Activated CD4-positive, alpha-beta T cell treated with anti-CD3 and anti-CD28 coated beads, Interleukin-2, amount 10 ng/mL, durations not matched to agents 7 days and 5 days (primary cell): ENCODE measurements around the gene OR8D1. TPM values are rescaled to one million over a fixed set of nuclear protein-coding genes. Genes with fewer than 3 reads are reported as not detected.

ENCODE experiments used
- CTCF ChIA-PET: fragments of 350-600 bp; sonication (Branson Sonifier 250); formaldehyde crosslinking; loops from one replicate; lab custom pipeline; 2021; ENCODE audit warnings: antibody characterized with exemption; lab: Charles Lee
- POLR2A ChIA-PET: fragments of 350-600 bp; sonication (Branson Sonifier 250); formaldehyde crosslinking; loops from one replicate; lab custom pipeline; 2021; ENCODE audit warnings: antibody characterized with exemption; lab: Charles Lee
- DNase-seq: peaks from one replicate; pipeline ENCODE4 v3.0.0-alpha.2; 2020
- H3K27ac Mint-ChIP-seq: one replicate; pipeline ENCODE4 v1.8.0; 2021; ENCODE audit warnings: mild to moderate bottlenecking, moderate library complexity, mixed read lengths
- H3K27me3 Mint-ChIP-seq: one replicate; pipeline ENCODE4 v1.8.0; 2021; ENCODE audit warnings: mixed read lengths
- H3K36me3 Mint-ChIP-seq: one replicate; pipeline ENCODE4 v1.8.0; 2021; ENCODE audit warnings: low read depth, mixed read lengths
- H3K4me1 Mint-ChIP-seq: one replicate; pipeline ENCODE4 v1.8.0; 2021; ENCODE audit warnings: mixed read lengths
- H3K4me3 Mint-ChIP-seq: one replicate; pipeline ENCODE4 v1.8.0; 2021; ENCODE audit warnings: mild to moderate bottlenecking, moderate library complexity, mixed read lengths
- H3K9me3 Mint-ChIP-seq: one replicate; pipeline ENCODE4 v1.8.0; 2021; ENCODE audit warnings: mixed read lengths
- total RNA-seq, 2 experiments: library from RNA; stranded (reverse); gene quantifications; one replicate each; pipeline ENCODE4 v1.2.3, GENCODE V29; 2021

Gene OR8D1
- not detected for total RNA-seq

- no peaks in the 10 kb centered on the region for H3K36me3 Mint-ChIP-seq
- H3K27me3 Mint-ChIP-seq = peaks cover 2% of the 10 kb centered on the region
- no peak for DNase-seq
- CTCF ChIA-PET = no interaction called here
- H3K4me3 Mint-ChIP-seq = no peak within 1 kb of the TSS
- POLR2A ChIA-PET = no interaction called here
- H3K4me1 Mint-ChIP-seq = no peaks in the 10 kb centered on the region
- no peaks in the 10 kb centered on the region for H3K9me3 Mint-ChIP-seq
- H3K27ac Mint-ChIP-seq = no peak within 1 kb of the TSS
Measured at GRCh38 chr11:124313849-124314248, at the start of gene OR8D1. TSS of gene OR8D1 (minus strand) at chr11:124313949. CDS start at chr11:124310766, 3,183 bp downstream.

DNA sequence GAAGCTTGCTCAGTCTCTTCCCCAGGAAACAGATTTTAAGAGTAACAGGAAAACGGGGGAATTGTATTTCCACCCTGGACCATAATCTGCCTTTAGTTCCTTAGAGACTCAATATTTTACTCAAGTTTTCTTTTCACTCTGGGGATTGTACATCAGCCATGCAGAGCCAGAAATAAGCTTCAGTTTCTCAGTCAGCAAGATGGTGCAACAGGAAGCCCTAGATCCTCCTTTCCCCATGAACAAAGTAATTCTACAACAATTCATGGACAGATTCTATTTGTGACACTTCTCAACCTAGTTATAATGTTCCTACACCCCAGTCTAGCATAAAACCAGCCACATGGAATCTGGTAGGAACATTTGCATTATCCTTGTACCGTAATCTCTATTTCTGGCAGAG is 45.8 kb upstream of the OR8D1 start:
- H3K27me3 Mint-ChIP-seq = no peaks in the 10 kb centered on the region
- POLR2A ChIA-PET = no interaction called here
- H3K36me3 Mint-ChIP-seq = no peaks in the 10 kb centered on the region
- no peak for DNase-seq
- H3K4me1 Mint-ChIP-seq = no peaks in the 10 kb centered on the region
- H3K9me3 Mint-ChIP-seq = no peaks in the 10 kb centered on the region
- H3K27ac Mint-ChIP-seq = no peak overlapping the region
- no peak overlapping the region for H3K4me3 Mint-ChIP-seq
- CTCF ChIA-PET = no interaction called here

GRCh38 chr11:124346311-124346955 is 32.7 kb upstream of the OR8D1 start:
- ChIA-PET CTCF (no interaction called here), POLR2A (no interaction called here)
- DNase-seq = no peak
- Mint-ChIP-seq H3K9me3 (no peaks in the 10 kb centered on the region), H3K4me3 (no peak overlapping the region), H3K27me3 (no peaks in the 10 kb centered on the region), H3K36me3 (no peaks in the 10 kb centered on the region), H3K4me1 (no peaks in the 10 kb centered on the region), H3K27ac (no peak overlapping the region)

DNA sequence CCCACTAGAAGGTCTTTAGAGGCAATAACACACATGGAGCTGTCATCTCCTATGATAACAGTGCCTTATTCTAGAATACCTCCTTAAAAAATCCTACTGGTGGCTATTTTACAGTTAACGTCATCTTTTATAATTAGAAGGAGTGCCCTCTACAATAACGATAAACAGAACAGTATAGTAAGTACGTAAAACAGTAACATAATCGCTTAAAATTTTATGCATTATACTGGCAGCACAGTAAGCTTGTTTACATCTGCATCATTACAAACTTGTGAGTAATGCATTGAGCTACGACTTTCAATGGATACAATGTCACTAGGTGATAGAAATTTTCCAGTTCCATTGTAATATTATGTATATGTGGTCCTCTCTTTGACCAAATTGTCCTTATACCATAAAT is 30.6 kb upstream of the OR8D1 start:
- CTCF ChIA-PET = no interaction called here
- Mint-ChIP-seq H3K27ac (no peak overlapping the region), H3K9me3 (no peaks in the 10 kb centered on the region)

GRCh38 chr11:124340142-124340447 is 26.3 kb upstream of the OR8D1 start:
- no peak overlapping the region for H3K4me3 Mint-ChIP-seq
- H3K27ac Mint-ChIP-seq = no peak overlapping the region
- no peaks in the 10 kb centered on the region for H3K4me1 Mint-ChIP-seq
- no peaks in the 10 kb centered on the region for H3K27me3 Mint-ChIP-seq
- no peaks in the 10 kb centered on the region for H3K9me3 Mint-ChIP-seq
- ChIA-PET CTCF (no interaction called here), POLR2A (no interaction called here)
- H3K36me3 Mint-ChIP-seq = no peaks in the 10 kb centered on the region
- DNase-seq = no peak

More for the DNA sequence above, 30.6 kb upstream of the OR8D1 start:
- no peaks in the 10 kb centered on the region for H3K27me3 Mint-ChIP-seq
- H3K36me3 Mint-ChIP-seq = no peaks in the 10 kb centered on the region
- no peaks in the 10 kb centered on the region for H3K4me1 Mint-ChIP-seq
- no peak for DNase-seq
- H3K4me3 Mint-ChIP-seq = no peak overlapping the region
- POLR2A ChIA-PET = no interaction called here

DNA sequence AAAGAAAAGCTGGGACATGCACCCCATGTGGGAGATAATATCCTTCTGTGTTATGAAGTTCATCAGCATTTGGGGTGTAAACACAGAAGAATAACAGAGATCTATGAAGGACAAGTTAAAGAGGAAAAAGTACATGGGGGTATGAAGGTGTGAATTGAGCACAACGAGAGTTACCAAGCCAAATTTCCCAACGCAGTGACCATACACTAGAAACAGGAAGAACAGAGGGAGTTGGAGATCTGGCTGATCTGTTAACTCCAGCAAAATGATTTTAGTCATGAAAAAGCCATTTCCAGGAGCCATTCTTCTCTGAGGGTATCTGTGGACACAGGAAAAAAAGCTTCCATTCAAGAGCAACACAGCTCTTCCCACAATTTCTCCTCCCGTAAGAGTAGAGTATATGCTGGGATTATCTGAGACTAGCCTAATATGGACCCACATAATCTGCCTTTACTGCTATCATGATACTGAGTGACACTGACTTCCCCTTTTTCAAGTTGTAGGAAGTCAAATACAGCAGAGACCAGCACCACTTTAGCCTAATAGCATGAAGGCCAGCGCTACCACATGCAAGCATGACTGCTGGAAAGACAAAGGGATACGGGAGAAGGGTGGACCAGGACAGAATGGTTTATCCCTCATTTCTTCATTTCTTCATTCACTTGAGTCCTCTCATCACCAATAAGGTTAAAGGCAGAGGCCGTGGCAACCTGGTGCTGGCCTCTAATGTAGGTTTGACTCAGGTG is 25.8 kb upstream of the OR8D1 start:
- Mint-ChIP-seq H3K27me3 (no peaks in the 10 kb centered on the region), H3K4me3 (no peak overlapping the region), H3K9me3 (no peaks in the 10 kb centered on the region), H3K27ac (no peak overlapping the region), H3K4me1 (no peaks in the 10 kb centered on the region), H3K36me3 (no peaks in the 10 kb centered on the region)
- POLR2A ChIA-PET = no interaction called here
- no peak for DNase-seq
- CTCF ChIA-PET = interaction anchor here (1.4 kb wide), 1 partner anchor 14 kb away, joined by 4 read pairs; no protein-coding TSS in a partner anchor

GRCh38 chr11:124331873-124332272 is 18.1 kb upstream of the OR8D1 start:
- no peaks in the 10 kb centered on the region for H3K9me3 Mint-ChIP-seq
- peaks cover 9% of the 10 kb centered on the region for H3K27me3 Mint-ChIP-seq
- H3K4me1 Mint-ChIP-seq = peaks cover 10% of the 10 kb centered on the region
- POLR2A ChIA-PET = no interaction called here
- H3K36me3 Mint-ChIP-seq = no peaks in the 10 kb centered on the region
- H3K4me3 Mint-ChIP-seq = no peak overlapping the region
- CTCF ChIA-PET = no interaction called here
- DNase-seq = no peak
- no peak overlapping the region for H3K27ac Mint-ChIP-seq

DNA sequence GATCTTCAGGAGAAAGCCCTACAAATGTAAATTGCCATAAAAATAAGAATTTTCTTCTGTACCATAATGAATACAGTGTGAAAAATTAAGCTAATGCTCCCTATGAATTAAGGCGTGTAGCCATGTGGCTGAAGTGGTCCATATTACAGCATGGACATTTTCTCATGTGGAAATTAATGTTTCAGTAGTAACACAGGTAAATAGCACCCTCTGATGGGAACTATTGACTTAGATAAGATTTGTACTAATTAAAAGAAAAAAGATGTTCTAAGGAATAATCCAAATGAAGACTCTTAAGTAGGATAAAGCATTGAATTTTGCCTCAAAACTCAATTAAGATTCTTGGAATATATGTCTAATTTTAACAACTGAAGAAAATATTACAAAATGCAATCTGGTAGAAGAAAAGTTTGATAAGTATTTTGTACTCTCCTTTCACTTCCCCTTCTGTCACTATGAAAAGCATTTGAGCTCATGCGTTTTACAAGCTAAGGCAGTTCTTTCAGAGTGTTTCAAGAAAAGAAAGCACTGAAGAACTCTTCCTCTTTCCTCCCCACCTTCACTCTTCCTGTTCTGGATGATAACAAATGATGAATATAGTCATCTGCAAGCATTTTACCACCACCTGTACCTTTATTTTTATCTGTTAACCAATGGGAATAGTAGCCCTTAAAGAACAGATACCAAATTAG is 16.2 kb upstream of the OR8D1 start:
- H3K27me3 Mint-ChIP-seq = peaks cover 14% of the 10 kb centered on the region
- ChIA-PET CTCF (no interaction called here), POLR2A (no interaction called here)
- peaks cover 10% of the 10 kb centered on the region for H3K4me1 Mint-ChIP-seq
- no peaks in the 10 kb centered on the region for H3K9me3 Mint-ChIP-seq
- H3K27ac Mint-ChIP-seq = no peak overlapping the region
- DNase-seq = no peak
- H3K4me3 Mint-ChIP-seq = no peak overlapping the region
- H3K36me3 Mint-ChIP-seq = no peaks in the 10 kb centered on the region

DNA sequence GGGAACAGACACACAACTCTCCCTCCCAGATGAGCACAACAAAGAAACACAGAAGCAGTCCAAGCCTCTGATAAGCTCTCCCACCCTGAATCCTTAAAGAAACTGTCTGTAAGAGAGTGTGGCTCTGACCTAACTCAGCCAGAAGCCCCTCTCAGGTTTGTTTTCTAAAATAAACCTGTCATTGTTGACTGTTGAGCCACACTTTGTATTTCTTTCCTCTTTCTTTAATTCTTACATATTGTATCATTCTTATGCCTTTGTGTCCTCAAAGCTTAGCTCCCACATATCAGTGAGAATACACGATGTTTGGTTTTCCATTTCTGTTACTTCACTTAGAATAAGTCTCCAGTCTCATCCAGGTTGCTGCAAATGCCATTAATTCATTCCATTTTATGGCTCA is 14.0 kb upstream of the OR8D1 start:
- Mint-ChIP-seq H3K36me3 (no peaks in the 10 kb centered on the region), H3K4me3 (no peak overlapping the region), H3K27me3 (peaks cover 15% of the 10 kb centered on the region), H3K9me3 (no peaks in the 10 kb centered on the region), H3K4me1 (peaks cover 10% of the 10 kb centered on the region), H3K27ac (no peak overlapping the region)
- CTCF ChIA-PET = no interaction called here
- POLR2A ChIA-PET = no interaction called here
- no peak for DNase-seq

- no peak overlapping the region for H3K27ac Mint-ChIP-seq
- POLR2A ChIA-PET = no interaction called here
- H3K9me3 Mint-ChIP-seq = no peaks in the 10 kb centered on the region
- CTCF ChIA-PET = no interaction called here
- H3K4me1 Mint-ChIP-seq = no peaks in the 10 kb centered on the region
- no peak for DNase-seq
- H3K4me3 Mint-ChIP-seq = no peak overlapping the region
- peaks cover 8% of the 10 kb centered on the region for H3K27me3 Mint-ChIP-seq
- H3K36me3 Mint-ChIP-seq = no peaks in the 10 kb centered on the region
Measured at GRCh38 chr11:124322356-124322755, 8.6 kb upstream of the OR8D1 start.

DNA sequence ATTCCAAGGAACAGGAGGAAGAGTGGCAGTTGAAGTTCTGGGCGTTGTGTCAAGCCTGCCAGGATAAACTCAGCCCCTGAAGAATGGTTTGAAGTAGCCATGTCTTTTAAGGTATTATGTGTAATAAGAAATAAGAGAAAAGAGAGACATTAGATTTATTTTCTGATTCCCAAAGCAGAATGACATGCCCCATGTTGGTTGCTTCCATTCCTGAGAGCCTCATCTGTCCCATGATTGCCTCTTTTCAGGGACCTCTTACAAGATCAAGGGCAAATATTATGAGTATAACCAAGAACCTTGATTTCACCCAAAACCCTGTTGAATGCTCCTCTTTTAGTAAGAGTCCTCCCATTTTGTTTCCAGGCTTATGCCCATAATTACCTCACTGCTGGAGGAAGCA is 6.3 kb upstream of the OR8D1 start, which contains the start of gene OR8D2:
Gene OR8D2 (minus strand): TSS at position 101 of the 400 bp plus-strand sequence. CDS start 0 bp downstream, at position 101.
- no peak within 1 kb of the TSS for H3K27ac Mint-ChIP-seq
- H3K4me3 Mint-ChIP-seq = no peak within 1 kb of the TSS
- DNase-seq = no peak
- peaks cover 5% of the 10 kb centered on the region for H3K27me3 Mint-ChIP-seq
- H3K36me3 Mint-ChIP-seq = no peaks in the 10 kb centered on the region
- H3K9me3 Mint-ChIP-seq = no peaks in the 10 kb centered on the region
- H3K4me1 Mint-ChIP-seq = no peaks in the 10 kb centered on the region
- CTCF ChIA-PET = no interaction called here
- POLR2A ChIA-PET = no interaction called here

DNA sequence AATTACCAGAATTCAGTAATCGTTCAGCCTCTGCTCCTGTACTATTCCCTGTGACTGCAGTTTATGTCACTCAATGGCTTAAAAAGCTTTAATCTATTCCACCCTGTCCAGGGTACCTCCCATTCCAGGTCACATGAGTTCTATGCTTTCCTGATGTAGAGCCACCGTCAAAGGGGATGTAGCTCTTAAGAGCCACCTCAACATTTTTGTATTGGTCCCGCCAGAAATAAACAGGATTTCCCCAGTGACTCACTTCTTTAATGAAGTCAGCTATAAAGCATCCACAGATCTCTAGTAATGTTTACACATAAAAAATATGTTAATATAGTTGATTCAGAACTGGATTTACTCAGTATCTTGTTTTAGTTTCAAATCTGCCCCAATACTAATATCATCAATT is 1.3 kb upstream of the OR8D1 start:
- H3K4me1 Mint-ChIP-seq = no peaks in the 10 kb centered on the region
- CTCF ChIA-PET = no interaction called here
- no peak overlapping the region for H3K27ac Mint-ChIP-seq
- POLR2A ChIA-PET = no interaction called here
- no peak for DNase-seq
- no peaks in the 10 kb centered on the region for H3K9me3 Mint-ChIP-seq
- no peak overlapping the region for H3K4me3 Mint-ChIP-seq
- peaks cover 2% of the 10 kb centered on the region for H3K27me3 Mint-ChIP-seq
- no peaks in the 10 kb centered on the region for H3K36me3 Mint-ChIP-seq

DNA sequence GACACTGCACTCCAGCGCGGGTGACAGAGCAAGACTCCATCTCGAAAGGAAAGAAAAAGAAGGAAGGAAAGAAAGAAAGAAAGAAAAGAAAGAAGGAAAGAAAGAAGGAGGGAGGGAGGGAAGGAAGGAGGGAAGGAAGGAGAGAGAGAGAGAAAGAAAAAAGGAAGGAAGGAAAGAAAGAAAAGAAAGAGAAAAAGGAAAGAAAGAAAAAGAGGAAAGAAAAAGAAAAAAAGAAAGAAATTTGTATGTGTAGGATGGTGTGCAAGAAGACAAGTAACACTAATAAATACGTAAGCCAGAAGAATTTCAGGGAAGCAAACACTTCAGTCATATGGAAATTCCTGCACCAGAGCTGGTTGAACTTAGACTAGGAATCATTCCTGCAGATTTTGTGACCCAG is 618 bp downstream of the OR8D1 start:
- no peak overlapping the region for H3K4me3 Mint-ChIP-seq
- H3K9me3 Mint-ChIP-seq = no peaks in the 10 kb centered on the region
- POLR2A ChIA-PET = no interaction called here
- H3K27me3 Mint-ChIP-seq = peaks cover under 1% of the 10 kb centered on the region
- H3K27ac Mint-ChIP-seq = no peak overlapping the region
- H3K36me3 Mint-ChIP-seq = no peaks in the 10 kb centered on the region
- no peaks in the 10 kb centered on the region for H3K4me1 Mint-ChIP-seq
- DNase-seq = no peak
- CTCF ChIA-PET = no interaction called here
